ENCODE measurements around the gene CRYGA.
"Not testable (repeated sequence)": the region's sequence is repeated elsewhere in the genome, so short reads cannot be mapped to it uniquely, and the experiment has no call there.

Gene CRYGA

DNA sequence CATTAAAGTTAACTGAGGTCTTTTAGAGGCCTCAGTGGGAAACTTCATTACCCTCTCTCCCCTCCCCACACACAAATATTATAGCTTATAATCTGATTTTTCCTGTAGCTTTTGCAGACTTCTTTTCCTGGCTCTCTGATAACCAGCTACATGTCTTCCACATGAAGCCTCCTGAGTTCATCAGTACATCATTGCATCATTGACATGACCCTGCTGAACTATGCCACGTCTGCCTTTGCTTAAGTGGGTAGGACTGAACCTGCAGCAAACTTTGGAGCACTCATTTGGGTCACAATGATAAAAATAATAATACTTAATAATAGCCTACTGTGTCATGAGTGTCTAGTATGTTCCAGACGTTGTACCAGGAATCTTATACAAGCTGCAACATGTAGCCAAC is 7.0 kb downstream of the CRYGA start:
- no peak for DNase-seq

GRCh38 chr2:208153156-208153555 is 10.2 kb downstream of the CRYGA start:
- no peak for DNase-seq

DNA sequence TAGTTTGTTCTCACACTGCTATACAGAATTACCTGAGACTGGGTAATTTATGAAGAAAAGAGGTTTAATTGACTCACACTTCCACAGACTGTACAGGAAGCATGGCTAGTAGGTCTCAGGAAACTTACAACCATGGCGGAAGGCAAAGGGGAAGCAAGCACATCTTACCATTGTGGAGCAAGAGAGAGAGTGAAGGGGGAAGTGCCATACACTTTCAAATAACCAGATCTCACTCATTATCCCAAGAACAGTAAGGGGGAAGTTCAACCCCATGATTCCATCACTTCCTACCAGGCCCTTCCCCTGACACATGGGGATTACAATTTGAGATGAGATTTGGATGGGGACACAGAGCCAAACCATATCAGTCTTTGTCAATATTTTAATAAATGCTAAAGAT is 12.4 kb downstream of the CRYGA start:
- no peak for DNase-seq

GRCh38 chr2:208150094-208150493 is 13.3 kb downstream of the CRYGA start:
- no peak for DNase-seq

DNA sequence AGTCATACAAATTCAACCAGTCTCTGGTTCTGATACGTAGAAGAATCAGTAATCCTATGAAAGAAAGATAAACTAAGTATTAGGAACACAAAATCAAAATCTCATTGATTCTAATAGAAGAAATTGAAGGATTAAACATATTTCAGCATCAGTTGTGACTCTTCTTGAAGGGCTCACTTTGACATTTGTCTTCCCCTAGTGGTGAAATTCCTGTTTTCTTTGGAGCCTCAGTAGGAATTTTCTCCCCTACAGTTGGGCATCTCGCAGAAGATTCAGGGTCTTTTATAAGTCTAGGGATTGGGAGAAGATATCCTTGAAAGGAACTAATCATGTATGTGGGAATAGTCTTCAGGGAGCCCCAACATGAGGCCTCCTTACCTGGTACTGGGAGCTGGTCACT is 14.6 kb downstream of the CRYGA start:
- no peak for DNase-seq

GRCh38 chr2:208147759-208148158 is 15.6 kb downstream of the CRYGA start:
- no peak for DNase-seq

GRCh38 chr2:208147008-208147407 is 16.4 kb downstream of the CRYGA start:
- DNase-seq: no peak

- no peak for DNase-seq
Measured at GRCh38 chr2:208146006-208146405, 17.4 kb downstream of the CRYGA start, which contains the start of gene CRYGB. Gene CRYGB (minus strand): TSS chr2:208146158. CDS start chr2:208146120, 38 bp downstream.

DNA sequence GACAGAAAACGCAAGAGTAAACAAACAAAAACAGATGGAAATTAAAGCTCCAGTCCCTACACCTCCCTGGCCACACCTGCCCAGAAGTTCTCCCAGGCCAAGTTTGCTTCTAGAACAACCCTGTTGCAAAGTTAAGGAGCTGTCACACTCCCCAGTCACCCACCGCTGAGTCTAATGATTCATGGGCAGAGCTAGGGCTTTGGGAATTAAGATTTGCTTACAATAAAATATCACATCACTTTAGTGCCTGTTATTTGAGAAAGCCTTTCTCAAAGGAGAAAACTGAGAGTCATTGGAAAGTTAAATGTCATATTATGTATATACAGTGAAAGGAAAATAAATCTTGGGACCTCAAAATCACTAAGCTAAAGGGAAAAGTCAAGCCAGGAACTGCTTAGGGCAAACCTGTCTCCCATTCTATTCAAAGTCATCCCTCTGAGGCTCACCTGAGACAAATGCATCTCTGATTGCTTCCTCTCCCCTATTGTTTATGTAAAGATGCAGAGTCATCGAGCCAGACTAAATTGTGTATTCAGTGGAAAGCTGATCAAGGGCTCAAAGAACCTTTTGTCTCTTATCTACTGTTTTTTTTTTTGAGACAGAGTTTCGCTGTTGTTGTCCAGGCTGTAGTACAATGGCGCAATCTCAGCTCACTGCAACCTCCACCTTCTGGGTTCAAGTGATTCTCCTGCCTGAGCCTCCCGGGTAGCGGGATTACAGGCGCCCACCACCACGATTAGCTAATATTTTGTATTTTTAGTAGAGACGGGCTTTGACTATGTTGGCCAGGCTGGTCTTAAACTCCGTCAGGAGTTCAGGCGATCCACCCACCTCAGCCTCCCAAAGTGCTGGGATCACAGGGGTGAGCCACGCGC is 20.2 kb downstream of the CRYGA start:
- no peak for DNase-seq

DNA sequence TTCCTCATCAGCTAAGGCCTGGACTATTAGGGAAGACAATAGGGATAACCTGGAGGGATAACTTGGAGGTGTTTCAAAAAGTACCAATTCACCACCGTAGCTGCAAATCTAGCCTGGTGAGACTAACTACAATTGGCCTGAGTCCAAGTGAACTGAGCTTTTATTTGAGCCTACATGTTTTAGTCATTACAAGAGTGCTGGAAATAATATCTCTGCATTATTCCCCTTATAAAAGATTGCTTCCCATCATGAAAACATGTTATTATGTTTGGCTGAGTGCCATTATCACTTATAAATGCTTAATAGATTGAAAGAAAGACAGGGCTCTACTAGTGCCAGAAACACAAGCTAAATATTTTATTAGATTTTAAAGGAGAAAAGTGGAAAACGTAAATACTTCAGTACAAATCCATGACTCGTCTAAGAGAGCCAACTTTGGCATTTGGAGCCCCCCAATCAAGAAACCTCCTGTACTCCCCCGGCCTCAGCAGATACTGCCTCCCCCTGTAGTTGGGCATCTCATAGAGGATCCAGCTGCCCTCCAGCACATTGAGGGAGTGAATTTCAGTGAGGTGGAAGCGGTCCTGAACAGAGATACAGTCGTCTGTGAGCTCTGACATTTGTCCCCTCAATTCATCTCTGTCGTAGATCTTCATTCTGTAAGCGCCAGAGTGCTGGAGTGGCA is 21.0 kb downstream of the CRYGA start:
- no peak for DNase-seq

GRCh38 chr2:208139447-208139846 is 23.9 kb downstream of the CRYGA start:
- DNase-seq: no peak

GRCh38 chr2:208138334-208138733 is 25.1 kb downstream of the CRYGA start:
- DNase-seq: not testable (repeated sequence)

DNA sequence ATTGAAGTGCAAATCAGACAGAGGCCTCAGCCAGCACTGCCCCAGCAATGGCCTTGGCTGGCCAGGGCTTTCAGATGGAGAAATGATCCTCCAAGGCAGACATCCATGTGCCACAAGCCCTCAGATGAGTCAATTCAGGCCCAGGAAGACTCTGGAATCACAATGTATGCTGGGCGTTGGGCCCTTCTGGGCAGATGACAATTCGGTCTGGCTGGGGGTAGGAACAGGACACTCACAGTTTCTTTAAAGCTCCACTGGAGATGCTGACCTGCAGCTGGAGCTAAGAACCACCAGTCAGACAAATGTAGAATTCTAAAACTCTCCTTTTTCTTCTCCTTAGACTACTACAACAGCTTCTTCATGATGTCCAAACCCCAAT is 26.7 kb downstream of the CRYGA start:
- no peak for DNase-seq

DNA sequence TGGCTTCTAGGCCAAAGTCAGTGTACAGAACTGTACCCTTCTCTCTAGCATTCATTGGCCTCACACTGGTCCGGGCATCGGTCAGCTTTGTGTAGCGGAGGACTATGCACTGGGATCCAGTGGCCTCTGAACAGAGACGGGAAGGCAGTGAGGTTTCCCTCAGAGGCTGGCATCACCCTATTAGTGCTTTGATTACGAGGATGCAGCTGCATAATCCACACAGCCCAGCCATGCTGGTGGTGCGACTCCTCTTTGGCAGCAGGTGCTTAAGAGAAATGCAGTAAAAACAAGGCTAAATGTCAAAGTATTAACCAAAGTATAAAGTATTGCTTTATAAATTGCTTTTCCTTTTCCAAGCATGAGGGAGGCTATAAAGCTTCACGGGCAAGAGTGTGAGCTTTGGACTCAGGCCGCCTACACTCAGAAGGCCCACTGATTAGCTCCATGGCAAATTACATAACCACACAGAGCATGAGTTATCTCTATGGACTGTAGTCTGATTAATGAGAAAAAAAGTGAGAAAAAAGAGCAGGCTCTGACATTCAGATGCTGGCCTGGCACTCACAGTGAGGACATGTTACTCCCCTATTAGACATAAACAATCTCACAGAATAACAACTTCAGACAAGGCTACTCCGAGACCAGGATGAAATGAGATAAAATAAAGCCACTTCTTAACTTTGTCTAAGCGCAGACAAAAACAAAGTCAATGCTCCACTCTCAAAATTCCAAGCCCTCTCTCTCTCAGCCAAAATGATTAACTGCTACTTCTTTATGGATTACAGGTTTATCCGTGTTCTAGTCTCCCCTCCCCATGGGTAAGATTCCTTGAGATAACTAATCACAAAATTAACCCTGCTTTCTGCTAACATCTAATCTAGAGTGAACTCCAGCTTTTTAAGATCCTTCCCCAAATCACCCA is 27.3 kb downstream of the CRYGA start:
- no peak for DNase-seq

DNA sequence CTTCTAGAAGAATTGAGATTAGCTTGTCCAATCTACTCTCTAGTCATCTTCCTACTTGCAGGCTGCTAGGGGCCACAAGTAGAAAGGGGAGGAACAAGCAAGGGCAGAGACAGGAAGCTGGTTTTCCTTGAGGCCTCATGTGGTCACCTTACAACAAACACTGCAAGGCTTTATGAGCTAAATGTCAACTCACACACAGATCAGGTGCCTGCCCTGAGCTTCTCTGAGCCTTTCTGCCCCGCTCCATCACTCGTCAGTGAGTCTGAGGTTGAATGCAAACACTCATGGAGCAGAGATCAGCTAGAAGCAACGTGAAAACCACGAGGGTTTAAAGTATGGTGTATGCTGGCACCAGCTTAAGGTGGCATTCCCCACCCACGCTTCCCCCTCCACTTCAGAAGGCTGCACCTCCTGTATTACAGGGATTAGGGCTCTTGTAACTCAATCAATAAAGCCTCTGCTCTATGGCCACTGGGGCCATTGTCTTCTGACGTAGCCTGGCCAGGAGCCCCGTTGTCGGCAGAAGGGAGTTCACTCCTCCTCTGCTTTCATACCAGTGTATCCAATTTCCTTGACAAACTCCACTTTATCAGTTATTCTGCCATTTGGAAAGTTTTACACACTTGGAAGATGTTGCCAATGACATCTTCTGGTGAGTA is 28.3 kb downstream of the CRYGA start:
- DNase-seq: no peak

GRCh38 chr2:208130712-208131110 is 32.7 kb downstream of the CRYGA start:
- peak in 1 of 2 experiments; percentile 60 for DNase-seq

GRCh38 chr2:208129744-208130711 is 33.4 kb downstream of the CRYGA start, which contains the start of gene CRYGC:
Gene CRYGC (minus strand): TSS chr2:208129828. CDS start chr2:208129792, 36 bp downstream.
- DNase-seq: no peak

GRCh38 chr2:208128136-208128535 is 35.3 kb downstream of the CRYGA start:
- DNase-seq: no peak

GRCh38 chr2:208127090-208127489 is 36.3 kb downstream of the CRYGA start:
- DNase-seq: no peak

- no peak for DNase-seq
Measured at GRCh38 chr2:208125251-208125650, 38.1 kb downstream of the CRYGA start.
